Mucosa of rectum (tissue), 2 donors: ENCODE results near the gene COL23A1.

Experiments used
- H3K27ac ChIP-seq, 2 donors: one replicate each; pipeline ENCODE4 v1.7.0; 2013; ENCODE audit warnings: inconsistent platforms in 2 of 2, low read depth in 2 of 2, low read length in 2 of 2
- H3K27me3 ChIP-seq, 2 donors: one replicate each; pipeline ENCODE4 v1.7.0; 2013; ENCODE audit warnings: low read length in 2 of 2; ENCODE audit not compliant: control insufficient read depth in 2 of 2, insufficient read depth in 2 of 2
- H3K36me3 ChIP-seq, 2 donors: one replicate each; pipeline ENCODE4 v1.7.0; 2013; ENCODE audit warnings: low read length in 2 of 2; ENCODE audit not compliant: control insufficient read depth in 2 of 2, insufficient read depth in 2 of 2
- H3K4me1 ChIP-seq, 2 donors: one replicate each; pipeline ENCODE4 v1.7.0; 2013; ENCODE audit warnings: low read length in 2 of 2, mild to moderate bottlenecking in 1 of 2; ENCODE audit not compliant: control insufficient read depth in 2 of 2, insufficient read depth in 2 of 2
- H3K4me3 ChIP-seq, 2 donors: one replicate each; pipeline ENCODE4 v1.7.0; 2013; ENCODE audit warnings: low read length in 2 of 2
- H3K9ac ChIP-seq, 2 donors: one replicate each; pipeline ENCODE4 v1.7.0; 2013; ENCODE audit warnings: low read length in 2 of 2, low read depth in 1 of 2, mild to moderate bottlenecking in 1 of 2
- H3K9me3 ChIP-seq, 2 donors: one replicate each; pipeline ENCODE4 v1.7.0; 2013; ENCODE audit warnings: low read length in 2 of 2; ENCODE audit not compliant: control insufficient read depth in 2 of 2
- donor health status: healthy.
- donor health status: Normal muscosa, but diverticular disease.

Gene COL23A1

DNA sequence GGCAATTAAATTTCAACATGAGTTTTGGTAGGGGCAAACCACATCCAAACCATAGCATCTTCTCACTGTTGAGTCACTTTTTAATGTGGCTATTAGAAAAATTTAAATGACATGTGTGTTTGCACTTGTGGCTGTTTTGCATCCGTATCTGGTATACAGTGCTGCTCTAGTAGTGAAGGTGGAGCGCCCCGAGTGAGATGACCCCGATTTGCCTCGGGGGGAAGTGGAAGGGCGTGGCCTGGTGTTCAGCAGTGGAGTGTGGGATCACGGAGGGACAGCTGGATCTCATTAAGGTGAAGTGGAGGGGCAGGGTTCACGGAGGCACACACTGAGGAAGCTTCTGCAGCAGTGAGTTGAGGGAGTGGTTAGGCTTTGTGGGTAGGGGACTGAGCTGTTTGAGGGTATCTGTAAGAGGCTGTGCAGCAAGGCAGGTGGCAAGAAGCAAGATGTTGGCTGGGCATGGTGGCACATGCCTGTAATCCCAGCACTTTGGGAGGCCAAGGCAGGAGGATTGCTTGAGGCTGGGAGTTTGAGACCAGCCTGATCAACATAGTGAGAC is 396.9 kb downstream of the COL23A1 start:
- Histone ChIP-seq H3K27me3 (no peaks in the 10 kb centered on the region), H3K9ac (no peak overlapping the region), H3K4me1 (no peaks in the 10 kb centered on the region), H3K9me3 (no peaks in the 10 kb centered on the region), H3K36me3 (no peaks in the 10 kb centered on the region), H3K27ac (no peak overlapping the region), H3K4me3 (no peak overlapping the region)

GRCh38 chr5:178192787-178193186 is 397.4 kb downstream of the COL23A1 start:
- Histone ChIP-seq H3K36me3 (no peaks in the 10 kb centered on the region), H3K9me3 (no peaks in the 10 kb centered on the region), H3K27ac (no peak overlapping the region), H3K27me3 (no peaks in the 10 kb centered on the region), H3K4me1 (no peaks in the 10 kb centered on the region), H3K9ac (no peak overlapping the region), H3K4me3 (no peak overlapping the region)

DNA sequence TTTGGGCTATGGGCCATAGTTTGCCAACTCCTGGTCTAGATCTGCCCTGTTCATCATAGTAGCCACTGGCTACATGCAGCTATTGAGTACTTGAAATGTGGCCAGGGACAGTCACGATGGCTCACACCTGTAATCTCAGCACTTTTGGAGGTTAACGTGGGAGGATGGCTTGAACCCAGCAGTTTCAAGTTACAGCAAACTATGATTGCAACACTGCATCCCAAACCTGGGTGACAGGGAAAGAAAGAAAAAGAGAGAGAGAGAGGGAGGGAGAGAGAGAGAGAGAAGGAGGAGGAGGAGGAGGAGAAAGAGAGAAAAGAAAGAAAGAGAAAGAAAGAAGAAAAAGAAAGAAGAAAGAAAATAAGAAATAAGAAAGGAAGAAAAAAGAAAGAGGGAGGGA is 397.9 kb downstream of the COL23A1 start:
- H3K27ac ChIP-seq = no peak overlapping the region
- no peak overlapping the region for H3K9ac ChIP-seq
- no peaks in the 10 kb centered on the region for H3K27me3 ChIP-seq
- H3K36me3 ChIP-seq = no peaks in the 10 kb centered on the region
- no peaks in the 10 kb centered on the region for H3K4me1 ChIP-seq
- no peak overlapping the region for H3K4me3 ChIP-seq
- no peaks in the 10 kb centered on the region for H3K9me3 ChIP-seq

DNA sequence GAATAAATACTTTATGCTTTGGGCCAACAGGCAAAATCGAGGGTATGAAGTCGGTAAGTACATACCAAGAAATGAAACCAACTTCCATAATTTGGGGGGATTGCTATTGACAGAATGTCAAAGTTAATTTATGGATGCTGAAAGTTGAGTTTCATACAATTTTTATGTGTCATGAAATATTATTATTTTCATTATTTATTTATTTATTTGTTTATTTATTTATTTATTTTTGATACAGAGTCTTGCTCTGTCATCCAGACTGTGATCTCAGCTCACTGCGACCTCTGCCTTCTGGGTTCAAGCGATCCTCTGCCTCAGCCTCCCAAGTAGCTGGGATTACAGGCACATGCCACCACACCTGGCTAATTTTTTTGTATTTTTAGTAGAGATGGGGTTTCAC is 398.5 kb downstream of the COL23A1 start:
- Histone ChIP-seq H3K9me3 (no peaks in the 10 kb centered on the region), H3K9ac (no peak overlapping the region), H3K27ac (no peak overlapping the region), H3K27me3 (no peaks in the 10 kb centered on the region), H3K36me3 (no peaks in the 10 kb centered on the region), H3K4me3 (no peak overlapping the region), H3K4me1 (no peaks in the 10 kb centered on the region)

- Histone ChIP-seq H3K9ac (no peak overlapping the region), H3K27me3 (no peaks in the 10 kb centered on the region), H3K27ac (no peak overlapping the region), H3K36me3 (no peaks in the 10 kb centered on the region), H3K9me3 (no peaks in the 10 kb centered on the region), H3K4me3 (no peak overlapping the region), H3K4me1 (no peaks in the 10 kb centered on the region)
Observed at GRCh38 chr5:178189433-178189832, 400.8 kb downstream of the COL23A1 start.
